Measurements from ENCODE around the gene KPNA6.

Gene KPNA6

DNA sequence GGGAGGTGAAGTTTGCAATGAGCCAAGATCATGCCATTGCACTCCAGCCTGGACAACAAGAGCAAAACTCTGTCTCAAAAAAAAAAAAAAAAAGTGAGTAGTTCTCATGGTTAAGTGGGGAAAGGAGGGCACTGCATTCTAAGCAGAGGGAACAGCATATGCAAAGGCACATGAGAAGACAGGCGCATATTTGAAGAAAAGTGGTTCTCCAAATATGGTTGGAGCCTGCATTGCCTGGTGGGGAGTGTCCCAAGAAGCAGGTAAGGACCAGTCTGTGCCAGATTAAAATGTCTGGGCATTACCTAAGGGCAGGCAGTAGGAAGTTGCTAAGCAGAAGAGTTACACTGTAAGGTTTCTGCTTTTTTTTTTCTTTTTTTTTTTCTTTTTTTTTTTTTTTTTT is 2.5 kb upstream of the KPNA6 start:
- peak in 1 of 2 experiments; percentile 62 for DNase-seq (ENCODE audit: low read depth in 1 of 2, low spot score in 1 of 2)
- Histone ChIP-seq H3K4me3 (replicated peaks; ENCODE audit: insufficient read depth, low read length) (no peak overlapping the region), H3K27me3 (ENCODE audit: insufficient read depth, poor library complexity, severe bottlenecking) (no peaks in the 10 kb centered on the region), H3K27ac (replicated peaks) (peak overlapping the region; percentile 39)
- no peak for TF ChIP-seq SPI1 (IDR thresholded peaks at IDR 0.05; ENCODE audit: borderline replicate concordance, low read depth)
- TF ChIP-seq GABPA (IDR thresholded peaks at IDR 0.05; ENCODE audit: low read depth): no peak
- TF ChIP-seq, protein P1, sequence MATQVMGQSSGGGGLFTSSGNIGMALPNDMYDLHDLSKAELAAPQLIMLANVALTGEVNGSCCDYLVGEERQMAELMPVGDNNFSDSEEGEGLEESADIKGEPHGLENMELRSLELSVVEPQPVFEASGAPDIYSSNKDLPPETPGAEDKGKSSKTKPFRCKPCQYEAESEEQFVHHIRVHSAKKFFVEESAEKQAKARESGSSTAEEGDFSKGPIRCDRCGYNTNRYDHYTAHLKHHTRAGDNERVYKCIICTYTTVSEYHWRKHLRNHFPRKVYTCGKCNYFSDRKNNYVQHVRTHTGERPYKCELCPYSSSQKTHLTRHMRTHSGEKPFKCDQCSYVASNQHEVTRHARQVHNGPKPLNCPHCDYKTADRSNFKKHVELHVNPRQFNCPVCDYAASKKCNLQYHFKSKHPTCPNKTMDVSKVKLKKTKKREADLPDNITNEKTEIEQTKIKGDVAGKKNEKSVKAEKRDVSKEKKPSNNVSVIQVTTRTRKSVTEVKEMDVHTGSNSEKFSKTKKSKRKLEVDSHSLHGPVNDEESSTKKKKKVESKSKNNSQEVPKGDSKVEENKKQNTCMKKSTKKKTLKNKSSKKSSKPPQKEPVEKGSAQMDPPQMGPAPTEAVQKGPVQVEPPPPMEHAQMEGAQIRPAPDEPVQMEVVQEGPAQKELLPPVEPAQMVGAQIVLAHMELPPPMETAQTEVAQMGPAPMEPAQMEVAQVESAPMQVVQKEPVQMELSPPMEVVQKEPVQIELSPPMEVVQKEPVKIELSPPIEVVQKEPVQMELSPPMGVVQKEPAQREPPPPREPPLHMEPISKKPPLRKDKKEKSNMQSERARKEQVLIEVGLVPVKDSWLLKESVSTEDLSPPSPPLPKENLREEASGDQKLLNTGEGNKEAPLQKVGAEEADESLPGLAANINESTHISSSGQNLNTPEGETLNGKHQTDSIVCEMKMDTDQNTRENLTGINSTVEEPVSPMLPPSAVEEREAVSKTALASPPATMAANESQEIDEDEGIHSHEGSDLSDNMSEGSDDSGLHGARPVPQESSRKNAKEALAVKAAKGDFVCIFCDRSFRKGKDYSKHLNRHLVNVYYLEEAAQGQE (IDR thresholded peaks at IDR 0.05; ENCODE audit: insufficient replicate concordance, low read depth): no peak
- TF ChIP-seq, protein P2, sequence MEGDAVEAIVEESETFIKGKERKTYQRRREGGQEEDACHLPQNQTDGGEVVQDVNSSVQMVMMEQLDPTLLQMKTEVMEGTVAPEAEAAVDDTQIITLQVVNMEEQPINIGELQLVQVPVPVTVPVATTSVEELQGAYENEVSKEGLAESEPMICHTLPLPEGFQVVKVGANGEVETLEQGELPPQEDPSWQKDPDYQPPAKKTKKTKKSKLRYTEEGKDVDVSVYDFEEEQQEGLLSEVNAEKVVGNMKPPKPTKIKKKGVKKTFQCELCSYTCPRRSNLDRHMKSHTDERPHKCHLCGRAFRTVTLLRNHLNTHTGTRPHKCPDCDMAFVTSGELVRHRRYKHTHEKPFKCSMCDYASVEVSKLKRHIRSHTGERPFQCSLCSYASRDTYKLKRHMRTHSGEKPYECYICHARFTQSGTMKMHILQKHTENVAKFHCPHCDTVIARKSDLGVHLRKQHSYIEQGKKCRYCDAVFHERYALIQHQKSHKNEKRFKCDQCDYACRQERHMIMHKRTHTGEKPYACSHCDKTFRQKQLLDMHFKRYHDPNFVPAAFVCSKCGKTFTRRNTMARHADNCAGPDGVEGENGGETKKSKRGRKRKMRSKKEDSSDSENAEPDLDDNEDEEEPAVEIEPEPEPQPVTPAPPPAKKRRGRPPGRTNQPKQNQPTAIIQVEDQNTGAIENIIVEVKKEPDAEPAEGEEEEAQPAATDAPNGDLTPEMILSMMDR (IDR thresholded peaks at IDR 0.05; ENCODE audit: insufficient read depth, low read length): no peak
- no peak for TF ChIP-seq POLR2AphosphoS5 (IDR thresholded peaks at IDR 0.05; ENCODE audit: low read depth)

DNA sequence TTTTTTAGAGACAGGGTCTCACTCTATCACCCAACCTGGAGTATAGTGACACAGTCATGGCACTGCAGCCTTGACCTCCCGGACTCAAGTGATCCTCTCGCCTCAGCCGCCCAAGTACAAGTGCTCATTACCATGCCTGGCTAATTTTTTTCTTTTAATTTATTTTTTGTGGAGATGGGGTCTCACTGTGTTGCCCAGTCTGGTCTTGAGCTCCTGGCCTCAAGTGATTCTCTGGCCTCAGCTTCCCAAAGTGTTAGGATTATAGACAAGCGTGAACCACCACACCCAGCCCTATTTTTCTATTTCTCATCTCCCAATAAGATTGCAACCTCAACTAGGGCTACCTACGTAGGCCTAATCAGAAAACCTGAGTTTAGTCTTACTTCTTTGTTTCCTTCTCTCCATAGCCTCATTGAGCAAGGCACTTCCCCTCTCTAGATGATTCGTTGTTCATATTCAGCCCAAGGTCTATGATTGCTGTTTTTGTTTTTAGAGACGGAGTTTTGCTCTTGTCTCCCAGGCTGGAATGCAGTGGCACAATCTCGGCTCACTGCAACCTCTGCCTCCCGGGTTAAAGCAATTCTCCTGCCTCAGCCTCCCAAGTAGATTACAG is 1.1 kb upstream of the KPNA6 start:
- Histone ChIP-seq H3K27me3 (ENCODE audit: insufficient read depth, poor library complexity, severe bottlenecking) (no peaks in the 10 kb centered on the region), H3K4me3 (replicated peaks; ENCODE audit: insufficient read depth, low read length) (no peak overlapping the region)
- peak in 1 of 2 experiments; percentile 41 for DNase-seq (ENCODE audit: low read depth in 1 of 2, low spot score in 1 of 2)

DNA sequence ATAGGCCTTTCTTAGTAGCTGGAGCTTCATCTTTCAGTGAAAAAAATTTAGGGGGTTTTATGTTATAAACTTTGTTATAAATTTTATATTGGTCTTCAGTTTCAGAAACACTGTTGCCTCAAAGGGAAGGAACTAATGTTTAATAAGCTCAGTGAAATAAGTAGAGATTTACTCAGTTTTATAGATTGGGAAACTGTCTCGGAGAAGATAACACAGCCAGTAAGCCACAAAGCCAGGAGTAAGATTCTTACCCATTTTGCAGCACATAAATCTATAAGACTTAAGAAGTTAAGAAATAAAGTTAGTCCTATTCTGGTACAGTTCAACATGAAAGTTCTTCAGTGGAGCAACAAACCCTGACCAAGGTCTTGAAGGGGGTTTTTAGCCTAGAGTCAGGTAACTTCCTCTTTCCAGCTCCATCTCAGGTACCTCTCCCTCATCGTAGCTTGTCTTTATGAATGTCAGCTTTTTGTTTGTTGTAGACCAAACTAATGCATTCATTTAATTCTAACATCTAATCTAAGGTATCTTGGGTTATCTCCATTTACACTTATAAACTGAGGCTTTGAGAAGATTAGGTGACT is 3.3 kb downstream of the KPNA6 start:
- H3K27ac ChIP-seq (replicated peaks): no peak overlapping the region
- DNase-seq (ENCODE audit: low read depth in 1 of 2, low spot score in 1 of 2): no peak
- H3K27me3 ChIP-seq (ENCODE audit: insufficient read depth, poor library complexity, severe bottlenecking): no peaks in the 10 kb centered on the region
- no peak overlapping the region for H3K4me3 ChIP-seq (replicated peaks; ENCODE audit: insufficient read depth, low read length)
- TF ChIP-seq, protein P2 (IDR thresholded peaks at IDR 0.05; ENCODE audit: insufficient read depth, low read length): no peak
- TF ChIP-seq SPI1 (IDR thresholded peaks at IDR 0.05; ENCODE audit: borderline replicate concordance, low read depth) (no peak), POLR2AphosphoS5 (IDR thresholded peaks at IDR 0.05; ENCODE audit: low read depth) (no peak), GABPA (IDR thresholded peaks at IDR 0.05; ENCODE audit: low read depth) (no peak)
- TF ChIP-seq, protein P1 (IDR thresholded peaks at IDR 0.05; ENCODE audit: insufficient replicate concordance, low read depth): no peak

More for the DNA sequence above, 1.1 kb upstream of the KPNA6 start:
- H3K27ac ChIP-seq (replicated peaks): peak overlapping the region; percentile 88
- TF ChIP-seq, protein P1 (IDR thresholded peaks at IDR 0.05; ENCODE audit: insufficient replicate concordance, low read depth): no peak
- TF ChIP-seq SPI1 (IDR thresholded peaks at IDR 0.05; ENCODE audit: borderline replicate concordance, low read depth): peak; percentile 85
- TF ChIP-seq, protein P2 (IDR thresholded peaks at IDR 0.05; ENCODE audit: insufficient read depth, low read length): no peak
